ENCODE data around the gene DNAJB4.
"Not testable (repeated sequence)": the region's sequence is repeated elsewhere in the genome, so short reads cannot be mapped to it uniquely, and the experiment has no call there.

The DNAJB4 gene

GRCh38 chr1:78004719-78005447 is at the start of gene DNAJB4:
TSS of gene DNAJB4 (plus strand) at chr1:78004939. CDS start at chr1:78005111, 172 bp downstream.
- DNase-seq (ENCODE audit: insufficient read length, low spot score) (peak; percentile 44), FAIRE-seq (peak; percentile 98)

GRCh38 chr1:77955709-77956108 is 49.0 kb upstream of the DNAJB4 start:
- FAIRE-seq (no peak), DNase-seq (ENCODE audit: insufficient read length, low spot score) (no peak)

- FAIRE-seq (no peak), DNase-seq (ENCODE audit: insufficient read length, low spot score) (no peak)
Measured at GRCh38 chr1:77956464-77956863, 48.3 kb upstream of the DNAJB4 start.

GRCh38 chr1:77958391-77958790 is 46.3 kb upstream of the DNAJB4 start:
- no peak for FAIRE-seq
- no peak for DNase-seq (ENCODE audit: insufficient read length, low spot score)

- FAIRE-seq: no peak
- no peak for DNase-seq (ENCODE audit: insufficient read length, low spot score)
Measured at GRCh38 chr1:77958850-77959249, 45.9 kb upstream of the DNAJB4 start.

- no peak for DNase-seq (ENCODE audit: insufficient read length, low spot score)
- FAIRE-seq: no peak
Measured at GRCh38 chr1:77961392-77961791, 43.3 kb upstream of the DNAJB4 start.

GRCh38 chr1:77966291-77966690 is 38.4 kb upstream of the DNAJB4 start:
- FAIRE-seq (no peak), DNase-seq (ENCODE audit: insufficient read length, low spot score) (no peak)

- DNase-seq (ENCODE audit: insufficient read length, low spot score): no peak
- no peak for FAIRE-seq
Measured at GRCh38 chr1:77970192-77970591, 34.5 kb upstream of the DNAJB4 start.

- FAIRE-seq (no peak), DNase-seq (ENCODE audit: insufficient read length, low spot score) (no peak)
Measured at GRCh38 chr1:77972080-77972479, 32.7 kb upstream of the DNAJB4 start.

GRCh38 chr1:77975386-77975785 is 29.4 kb upstream of the DNAJB4 start:
- DNase-seq (ENCODE audit: insufficient read length, low spot score) (no peak), FAIRE-seq (no peak)

GRCh38 chr1:77975907-77976306 is 28.8 kb upstream of the DNAJB4 start:
- DNase-seq (ENCODE audit: insufficient read length, low spot score) (no peak), FAIRE-seq (peak; percentile 55)

GRCh38 chr1:77976433-77977076 is 28.2 kb upstream of the DNAJB4 start:
- no peak for FAIRE-seq
- no peak for DNase-seq (ENCODE audit: insufficient read length, low spot score)

- DNase-seq (ENCODE audit: insufficient read length, low spot score) (no peak), FAIRE-seq (no peak)
Measured at GRCh38 chr1:77977989-77978292, 26.8 kb upstream of the DNAJB4 start.

- FAIRE-seq: peak; percentile 96
Measured at GRCh38 chr1:77978293-77978968, 26.3 kb upstream of the DNAJB4 start.

GRCh38 chr1:77978969-77979876 is 25.5 kb upstream of the DNAJB4 start, which contains the start of gene FUBP1:
TSS of gene FUBP1 (minus strand) at chr1:77979072. CDS start at chr1:77979004, 68 bp downstream.
- DNase-seq (ENCODE audit: insufficient read length, low spot score) (peak; percentile 37), FAIRE-seq (peak; percentile 98)

More at GRCh38 chr1:77978293-77978968, 26.3 kb upstream of the DNAJB4 start:
- peak; percentile 40 for DNase-seq (ENCODE audit: insufficient read length, low spot score)

- not testable (repeated sequence) for FAIRE-seq; DNase-seq (ENCODE audit: insufficient read length, low spot score)
Measured at GRCh38 chr1:77983352-77983996, 21.3 kb upstream of the DNAJB4 start.

- DNase-seq (ENCODE audit: insufficient read length, low spot score) (no peak), FAIRE-seq (no peak)
Measured at GRCh38 chr1:77983997-77984355, 20.8 kb upstream of the DNAJB4 start.

GRCh38 chr1:77984629-77985028 is 20.1 kb upstream of the DNAJB4 start:
- DNase-seq (ENCODE audit: insufficient read length, low spot score): no peak
- FAIRE-seq: no peak

- DNase-seq (ENCODE audit: insufficient read length, low spot score) (no peak), FAIRE-seq (no peak)
Measured at GRCh38 chr1:77986810-77987209, 17.9 kb upstream of the DNAJB4 start.

GRCh38 chr1:77987919-77988318 is 16.8 kb upstream of the DNAJB4 start:
- FAIRE-seq: no peak
- no peak for DNase-seq (ENCODE audit: insufficient read length, low spot score)

Measured in GM19239 (cell line).